GM12872 (cell line): ENCODE data around the gene UCHL5.

Experiments
- CTCF ChIP-seq: IDR thresholded peaks from 3 replicates; pipeline ENCODE4 v1.5.1; 2011; ENCODE audit warnings: low read depth, mild to moderate bottlenecking, low read length, moderate library complexity; ENCODE audit not compliant: insufficient read depth

UCHL5 gene

GRCh38 chr1:192978195-192978710 is 80.9 kb downstream of the UCHL5 start:
- no peak for TF ChIP-seq CTCF

GRCh38 chr1:192977089-192977706 is 82.0 kb downstream of the UCHL5 start:
- TF ChIP-seq CTCF: no peak

- no peak for TF ChIP-seq CTCF
Measured at GRCh38 chr1:192976576-192976975, 82.6 kb downstream of the UCHL5 start.

DNA sequence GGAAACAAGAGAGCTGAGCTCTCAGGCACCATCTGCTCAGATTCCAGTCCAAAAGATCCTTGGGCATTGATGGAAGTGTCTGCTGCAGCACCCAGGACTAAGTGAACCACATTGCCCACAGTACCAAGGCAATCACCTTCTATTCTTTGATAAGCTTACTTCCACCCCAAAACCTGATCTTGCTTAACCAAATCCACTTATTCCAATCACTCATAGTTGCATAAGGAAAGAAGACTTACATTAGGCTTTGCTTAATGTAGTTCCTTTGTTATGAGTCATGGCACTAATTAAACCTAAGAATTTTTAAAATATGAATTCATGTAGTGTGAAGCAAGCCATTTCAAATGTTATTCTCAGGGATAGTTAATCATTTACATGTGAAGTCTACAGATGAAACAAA is 84.5 kb downstream of the UCHL5 start:
- no peak for TF ChIP-seq CTCF

- TF ChIP-seq CTCF: no peak
Measured at GRCh38 chr1:192973988-192974387, 85.2 kb downstream of the UCHL5 start.

DNA sequence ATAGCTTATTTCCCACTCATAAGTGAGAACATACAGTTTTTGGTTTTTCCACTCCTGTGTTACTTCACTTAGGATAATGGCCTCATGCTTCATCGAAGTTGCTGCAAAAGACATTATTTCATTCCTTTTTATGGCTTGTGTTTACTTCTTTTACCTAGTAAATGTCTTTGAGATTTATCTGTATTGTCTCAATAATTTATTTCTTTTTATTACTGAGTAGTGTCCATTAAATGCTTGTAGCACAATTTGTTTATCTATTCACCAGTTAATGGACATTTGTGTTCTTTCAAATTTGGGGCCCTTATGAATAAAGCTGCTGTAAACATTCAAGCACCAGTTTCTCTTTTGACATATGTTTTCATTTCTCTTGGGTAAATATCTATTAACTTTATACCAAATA is 86.0 kb downstream of the UCHL5 start:
- TF ChIP-seq CTCF: no peak

DNA sequence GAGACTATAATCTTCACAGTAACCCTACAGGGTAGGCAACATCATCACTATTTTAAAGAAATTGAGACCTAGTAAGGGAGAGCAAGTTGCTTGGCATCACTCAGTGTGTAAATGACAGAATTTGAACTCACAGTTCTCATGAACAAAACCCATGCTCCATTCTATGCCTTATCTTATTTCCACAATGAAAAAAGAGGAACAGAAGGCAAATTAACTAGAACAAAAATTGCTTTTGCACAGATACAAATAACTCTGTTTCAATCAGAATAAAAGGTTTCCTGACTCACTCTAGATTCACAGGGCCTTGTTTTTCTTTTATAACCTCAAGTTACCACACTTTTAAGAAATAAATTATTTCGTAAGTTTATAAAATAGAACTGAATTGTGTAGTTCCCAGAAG is 90.1 kb downstream of the UCHL5 start:
- TF ChIP-seq CTCF: no peak

DNA sequence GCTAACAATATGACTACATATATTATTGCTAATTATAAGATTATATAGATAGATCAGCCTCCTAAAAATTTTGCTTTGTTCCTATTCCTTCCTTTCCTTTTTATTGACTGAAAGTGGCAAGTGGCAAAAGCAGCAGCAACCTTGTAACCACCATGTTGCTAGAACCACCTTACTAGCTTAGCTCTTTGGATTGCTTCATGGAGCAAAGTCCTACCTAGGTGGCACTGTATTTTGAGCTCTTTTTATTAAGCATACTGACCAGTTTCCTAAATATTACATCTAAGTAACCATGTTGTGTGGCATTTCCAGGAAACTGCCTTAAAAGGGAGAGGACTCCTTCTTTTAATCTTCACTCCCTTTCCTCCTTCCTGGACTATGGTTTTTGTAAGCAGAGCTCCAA is 90.8 kb downstream of the UCHL5 start:
- no peak for TF ChIP-seq CTCF
